Mucosa of rectum (tissue), 2 donors: ENCODE results near the gene ZNF316.

Experiments
- H3K27ac ChIP-seq, 2 donors: one replicate each; pipeline ENCODE4 v1.7.0; 2013; ENCODE audit warnings: inconsistent platforms in 2 of 2, low read depth in 2 of 2, low read length in 2 of 2
- H3K27me3 ChIP-seq, 2 donors: one replicate each; pipeline ENCODE4 v1.7.0; 2013; ENCODE audit warnings: low read length in 2 of 2; ENCODE audit not compliant: control insufficient read depth in 2 of 2, insufficient read depth in 2 of 2
- H3K36me3 ChIP-seq, 2 donors: one replicate each; pipeline ENCODE4 v1.7.0; 2013; ENCODE audit warnings: low read length in 2 of 2; ENCODE audit not compliant: control insufficient read depth in 2 of 2, insufficient read depth in 2 of 2
- H3K4me1 ChIP-seq, 2 donors: one replicate each; pipeline ENCODE4 v1.7.0; 2013; ENCODE audit warnings: low read length in 2 of 2, mild to moderate bottlenecking in 1 of 2; ENCODE audit not compliant: control insufficient read depth in 2 of 2, insufficient read depth in 2 of 2
- H3K4me3 ChIP-seq, 2 donors: one replicate each; pipeline ENCODE4 v1.7.0; 2013; ENCODE audit warnings: low read length in 2 of 2
- H3K9ac ChIP-seq, 2 donors: one replicate each; pipeline ENCODE4 v1.7.0; 2013; ENCODE audit warnings: low read length in 2 of 2, low read depth in 1 of 2, mild to moderate bottlenecking in 1 of 2
- H3K9me3 ChIP-seq, 2 donors: one replicate each; pipeline ENCODE4 v1.7.0; 2013; ENCODE audit warnings: low read length in 2 of 2; ENCODE audit not compliant: control insufficient read depth in 2 of 2
- donor health status: healthy.
- donor health status: Normal muscosa, but diverticular disease.

The ZNF316 gene

GRCh38 chr7:6637544-6638229 is 569 bp downstream of the ZNF316 start:
- Histone ChIP-seq H3K27me3 (no peaks in the 10 kb centered on the region), H3K4me3 (peak overlapping the region; percentile 71 to 72), H3K36me3 (peaks cover 12 to 19% of the 10 kb centered on the region in 2 donors), H3K4me1 (peaks cover 5 to 12% of the 10 kb centered on the region in 2 donors), H3K27ac (peak overlapping the region in 1 of 2 donors; percentile 23), H3K9ac (peak overlapping the region; percentile 44 to 73), H3K9me3 (no peaks in the 10 kb centered on the region)

DNA sequence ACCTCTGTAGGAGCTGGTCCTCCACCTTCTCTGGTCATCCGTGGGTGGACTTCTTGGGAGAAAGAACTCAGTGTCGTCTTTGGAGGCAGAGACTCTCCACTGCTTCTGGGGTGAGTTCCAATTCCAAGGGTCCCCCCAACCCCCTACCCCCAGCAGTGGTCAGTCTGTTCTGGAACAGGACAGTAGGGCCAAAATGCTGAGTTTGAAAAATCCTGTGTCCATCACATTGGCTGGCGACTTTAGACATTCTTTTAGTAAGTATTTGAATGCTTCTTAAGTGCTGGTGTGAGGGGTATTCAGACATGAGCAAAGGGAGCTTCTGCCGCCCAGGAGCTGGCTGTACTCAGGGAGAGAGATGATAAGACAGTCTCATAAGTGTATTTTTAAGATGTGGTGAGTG is 1.9 kb downstream of the ZNF316 start:
- no peak overlapping the region for H3K9ac ChIP-seq
- peaks cover 5 to 12% of the 10 kb centered on the region in 2 donors for H3K4me1 ChIP-seq
- H3K36me3 ChIP-seq = peaks cover 22 to 29% of the 10 kb centered on the region in 2 donors
- no peaks in the 10 kb centered on the region for H3K27me3 ChIP-seq
- no peaks in the 10 kb centered on the region for H3K9me3 ChIP-seq
- no peak overlapping the region for H3K27ac ChIP-seq
- H3K4me3 ChIP-seq = no peak overlapping the region

GRCh38 chr7:6639627-6640026 is 2.5 kb downstream of the ZNF316 start:
- Histone ChIP-seq H3K9ac (no peak overlapping the region), H3K27me3 (no peaks in the 10 kb centered on the region), H3K4me3 (no peak overlapping the region), H3K4me1 (peaks cover 5 to 12% of the 10 kb centered on the region in 2 donors), H3K36me3 (peaks cover 28 to 32% of the 10 kb centered on the region in 2 donors), H3K9me3 (no peaks in the 10 kb centered on the region), H3K27ac (no peak overlapping the region)

DNA sequence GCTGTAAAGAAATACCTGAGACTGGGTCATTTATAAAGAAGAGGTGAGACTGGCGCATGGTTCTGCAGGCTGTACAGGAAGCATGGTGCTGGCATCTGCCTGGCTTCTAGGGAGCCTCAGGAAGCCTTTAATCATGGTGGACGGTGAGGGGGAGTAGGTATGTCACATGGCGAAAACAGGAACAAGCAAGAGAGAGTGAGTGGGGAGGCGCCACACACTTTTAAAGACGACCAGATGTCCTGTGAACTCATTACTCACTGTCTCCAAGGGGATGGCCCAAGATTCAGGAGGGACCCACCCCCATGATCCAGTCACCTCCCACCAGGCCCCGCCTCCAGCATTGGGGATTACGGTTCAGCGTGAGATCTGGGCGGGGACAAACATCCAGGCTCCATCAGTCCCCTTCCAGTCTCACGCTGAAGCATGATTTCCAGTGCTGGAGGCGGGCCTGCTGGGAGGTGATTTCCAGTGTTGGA is 3.2 kb downstream of the ZNF316 start:
- Histone ChIP-seq H3K9me3 (no peaks in the 10 kb centered on the region), H3K36me3 (peaks cover 33 to 38% of the 10 kb centered on the region in 2 donors), H3K9ac (no peak overlapping the region), H3K27me3 (no peaks in the 10 kb centered on the region), H3K4me1 (peaks cover 5 to 12% of the 10 kb centered on the region in 2 donors), H3K27ac (no peak overlapping the region), H3K4me3 (no peak overlapping the region)

- Histone ChIP-seq H3K9ac (no peak overlapping the region), H3K4me3 (no peak overlapping the region), H3K4me1 (peaks cover 1 to 10% of the 10 kb centered on the region in 2 donors), H3K27ac (no peak overlapping the region), H3K36me3 (peaks cover 33 to 38% of the 10 kb centered on the region in 2 donors), H3K9me3 (no peaks in the 10 kb centered on the region), H3K27me3 (no peaks in the 10 kb centered on the region)
These were observed 4.4 kb downstream of the ZNF316 start for GRCh38 chr7:6641305-6642035.

- Histone ChIP-seq H3K4me3 (no peak overlapping the region), H3K36me3 (peaks cover 34 to 39% of the 10 kb centered on the region in 2 donors)
These were observed 5.2 kb downstream of the ZNF316 start for GRCh38 chr7:6642239-6642839.

GRCh38 chr7:6642861-6643640 is 5.9 kb downstream of the ZNF316 start:
- Histone ChIP-seq H3K27me3 (no peaks in the 10 kb centered on the region), H3K27ac (no peak overlapping the region), H3K4me1 (peaks cover 0 to 6% of the 10 kb centered on the region in 2 donors), H3K9me3 (no peaks in the 10 kb centered on the region), H3K9ac (no peak overlapping the region), H3K4me3 (no peak overlapping the region), H3K36me3 (peaks cover 41 to 43% of the 10 kb centered on the region in 2 donors)

More at GRCh38 chr7:6642239-6642839, 5.2 kb downstream of the ZNF316 start:
- Histone ChIP-seq H3K27me3 (no peaks in the 10 kb centered on the region), H3K4me1 (peaks cover 0 to 9% of the 10 kb centered on the region in 2 donors), H3K9ac (no peak overlapping the region), H3K9me3 (no peaks in the 10 kb centered on the region), H3K27ac (no peak overlapping the region)

GRCh38 chr7:6643915-6644625 is 7.0 kb downstream of the ZNF316 start:
- H3K27me3 ChIP-seq = no peaks in the 10 kb centered on the region
- no peak overlapping the region for H3K9ac ChIP-seq
- H3K27ac ChIP-seq = no peak overlapping the region
- H3K9me3 ChIP-seq = no peaks in the 10 kb centered on the region
- no peaks in the 10 kb centered on the region for H3K4me1 ChIP-seq
- no peak overlapping the region for H3K4me3 ChIP-seq
- H3K36me3 ChIP-seq = peaks cover 43 to 47% of the 10 kb centered on the region in 2 donors

DNA sequence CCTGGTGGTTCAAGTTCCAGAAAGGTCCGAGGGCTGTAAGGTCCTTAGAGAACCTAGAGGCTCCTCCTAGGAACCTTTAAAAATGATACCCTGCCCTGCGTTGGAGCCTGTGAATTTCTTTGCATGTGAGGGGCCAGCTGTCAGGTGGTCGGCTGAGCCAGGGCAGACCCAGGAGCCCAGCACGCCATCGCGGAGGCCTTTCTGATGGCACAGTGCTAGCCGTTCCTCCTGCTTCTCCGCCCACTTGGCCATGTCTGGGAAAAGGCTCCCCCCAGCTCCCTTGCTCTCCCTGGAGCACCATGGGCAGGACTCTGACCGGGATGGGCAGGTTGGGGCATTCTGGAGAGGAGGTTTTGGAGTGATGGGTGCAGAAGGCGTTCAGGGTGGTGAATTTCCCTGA is 7.6 kb downstream of the ZNF316 start:
- Histone ChIP-seq H3K4me3 (no peak overlapping the region), H3K9ac (no peak overlapping the region), H3K36me3 (peaks cover 43 to 47% of the 10 kb centered on the region in 2 donors)

More for the DNA sequence above, 7.6 kb downstream of the ZNF316 start:
- Histone ChIP-seq H3K27me3 (no peaks in the 10 kb centered on the region), H3K27ac (no peak overlapping the region), H3K4me1 (no peaks in the 10 kb centered on the region), H3K9me3 (no peaks in the 10 kb centered on the region)
